Gastroesophageal sphincter (tissue), 3 donors: ENCODE measurements around the gene MKS1.

Experiments used
- EP300 ChIP-seq: sonication (generic); formaldehyde crosslinking; IDR thresholded peaks from one replicate; pipeline ENCODE4 v1.6.1; 2017; ENCODE audit warnings: antibody characterized with exemption, mild to moderate bottlenecking
- POLR2A ChIP-seq, 2 donors: fragments of 450-650 bp; IDR thresholded peaks; one replicate each; pipeline ENCODE4 v1.6.1; 2017; ENCODE audit warnings: antibody characterized with exemption in 2 of 2, mild to moderate bottlenecking in 2 of 2, moderate library complexity in 1 of 2
- TF ChIP-seq, protein P1 (sequence below), 4 experiments: fragments of 200-600 bp in 2 of 4; fragments of 450-650 bp in 2 of 4; sonication (generic) in 1 of 4; IDR thresholded peaks; one replicate each; pipeline ENCODE4 v1.5.1; 2017 to 2019; ENCODE audit warnings: antibody characterized with exemption in 4 of 4, mild to moderate bottlenecking in 2 of 4, moderate library complexity in 2 of 4

DNA sequence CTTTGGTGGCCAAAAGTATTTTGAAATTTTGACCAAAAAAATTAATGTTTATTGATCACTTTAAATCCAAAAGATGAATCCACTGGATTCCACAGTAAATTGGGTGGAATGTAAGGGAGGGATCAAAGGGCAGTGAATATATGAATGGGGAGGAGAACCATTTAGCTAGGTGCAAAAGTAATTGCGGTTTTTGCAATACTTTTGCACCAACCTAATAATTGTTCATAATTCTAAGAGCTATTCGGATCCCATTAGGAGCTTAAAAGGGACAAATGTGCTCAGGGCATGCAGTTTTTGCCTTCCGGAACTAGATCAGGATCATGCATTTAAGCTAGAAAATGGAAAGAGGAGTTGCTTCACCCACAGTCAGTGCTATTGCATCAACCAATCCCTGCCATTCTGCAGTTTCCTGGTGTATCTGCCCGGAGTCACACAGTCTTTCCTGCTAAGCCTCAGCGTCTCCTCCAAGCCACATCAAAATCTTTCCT lies 19.1 kb upstream of the MKS1 start, which contains the start of gene LPO:
- TF ChIP-seq, protein P1, sequence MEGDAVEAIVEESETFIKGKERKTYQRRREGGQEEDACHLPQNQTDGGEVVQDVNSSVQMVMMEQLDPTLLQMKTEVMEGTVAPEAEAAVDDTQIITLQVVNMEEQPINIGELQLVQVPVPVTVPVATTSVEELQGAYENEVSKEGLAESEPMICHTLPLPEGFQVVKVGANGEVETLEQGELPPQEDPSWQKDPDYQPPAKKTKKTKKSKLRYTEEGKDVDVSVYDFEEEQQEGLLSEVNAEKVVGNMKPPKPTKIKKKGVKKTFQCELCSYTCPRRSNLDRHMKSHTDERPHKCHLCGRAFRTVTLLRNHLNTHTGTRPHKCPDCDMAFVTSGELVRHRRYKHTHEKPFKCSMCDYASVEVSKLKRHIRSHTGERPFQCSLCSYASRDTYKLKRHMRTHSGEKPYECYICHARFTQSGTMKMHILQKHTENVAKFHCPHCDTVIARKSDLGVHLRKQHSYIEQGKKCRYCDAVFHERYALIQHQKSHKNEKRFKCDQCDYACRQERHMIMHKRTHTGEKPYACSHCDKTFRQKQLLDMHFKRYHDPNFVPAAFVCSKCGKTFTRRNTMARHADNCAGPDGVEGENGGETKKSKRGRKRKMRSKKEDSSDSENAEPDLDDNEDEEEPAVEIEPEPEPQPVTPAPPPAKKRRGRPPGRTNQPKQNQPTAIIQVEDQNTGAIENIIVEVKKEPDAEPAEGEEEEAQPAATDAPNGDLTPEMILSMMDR (IDR thresholded peaks at IDR 0.05) = no peak
- no peak for TF ChIP-seq EP300
- no peak for TF ChIP-seq POLR2A (IDR thresholded peaks at IDR 0.05)
